ENCODE results near the gene MSN. TPM values are rescaled to one million over a fixed set of nuclear protein-coding genes. Genes with fewer than 3 reads are reported as not detected.
A peak's percentile ranks its signal among the peaks of the same experiment; 100 is the strongest.

MSN gene
- total RNA-seq, 2 donors from 2014 or later = 125 to 256 TPM

- no peak for TF ChIP-seq CTCF (IDR thresholded peaks at IDR 0.05)
- Histone ChIP-seq H3K27me3 (no peaks in the 10 kb centered on the region), H3K4me3 (no peak overlapping the region), H3K36me3 (no peaks in the 10 kb centered on the region), H3K4me1 (peaks cover 0 to 59% of the 10 kb centered on the region in 2 donors), H3K9me3 (no peaks in the 10 kb centered on the region), H3K27ac (peak overlapping the region; percentile 75 to 85)
- no peak for DNase-seq (ENCODE audit: low spot score)
Measured at GRCh38 chrX:65707151-65707550, 39.7 kb downstream of the MSN start.

GRCh38 chrX:65712005-65712806 lies 44.8 kb downstream of the MSN start:
- H3K9me3 ChIP-seq = no peaks in the 10 kb centered on the region
- H3K27me3 ChIP-seq = no peaks in the 10 kb centered on the region
- DNase-seq (ENCODE audit: low spot score) = no peak
- no peak for TF ChIP-seq CTCF (IDR thresholded peaks at IDR 0.05)
- H3K4me1 ChIP-seq = peaks cover 0 to 32% of the 10 kb centered on the region in 2 donors
- H3K4me3 ChIP-seq = no peak overlapping the region
- peak overlapping the region; percentile 8 to 14 for H3K27ac ChIP-seq
- peaks cover 5% of the 10 kb centered on the region for H3K36me3 ChIP-seq

GRCh38 chrX:65718538-65718937 lies 51.1 kb downstream of the MSN start:
- peaks cover 0 to 12% of the 10 kb centered on the region in 2 donors for H3K4me1 ChIP-seq
- peaks cover 17% of the 10 kb centered on the region for H3K36me3 ChIP-seq
- no peaks in the 10 kb centered on the region for H3K27me3 ChIP-seq
- no peak overlapping the region for H3K27ac ChIP-seq
- H3K4me3 ChIP-seq = no peak overlapping the region
- no peak for TF ChIP-seq CTCF (IDR thresholded peaks at IDR 0.05)
- no peak for DNase-seq (ENCODE audit: low spot score)
- H3K9me3 ChIP-seq = no peaks in the 10 kb centered on the region

GRCh38 chrX:65720381-65720964 lies 53.0 kb downstream of the MSN start:
- DNase-seq (ENCODE audit: low spot score) = no peak
- Histone ChIP-seq H3K27me3 (no peaks in the 10 kb centered on the region), H3K4me1 (peaks cover 0 to 11% of the 10 kb centered on the region in 2 donors), H3K4me3 (no peak overlapping the region), H3K9me3 (no peaks in the 10 kb centered on the region), H3K36me3 (peaks cover 17% of the 10 kb centered on the region), H3K27ac (no peak overlapping the region)
- no peak for TF ChIP-seq CTCF (IDR thresholded peaks at IDR 0.05)

GRCh38 chrX:65723706-65724105 lies 56.3 kb downstream of the MSN start:
- Histone ChIP-seq H3K27ac (no peak overlapping the region), H3K36me3 (peaks cover 7% of the 10 kb centered on the region), H3K9me3 (no peaks in the 10 kb centered on the region), H3K4me3 (no peak overlapping the region), H3K27me3 (no peaks in the 10 kb centered on the region), H3K4me1 (peaks cover 0 to 11% of the 10 kb centered on the region in 2 donors)
- no peak for TF ChIP-seq CTCF (IDR thresholded peaks at IDR 0.05)
- DNase-seq (ENCODE audit: low spot score) = no peak

Measured in right atrium auricular region (tissue), 2 donors.